ENCODE data around the gene DTHD1.

- TF ChIP-seq RXRA (IDR thresholded peaks at IDR 0.05) (no peak), CTCF (IDR thresholded peaks at IDR 0.05; ENCODE audit: low read depth, low read length, missing input control) (no peak), MAX (IDR thresholded peaks at IDR 0.05) (no peak)
Observed at GRCh38 chr4:36324808-36325207, 43.4 kb downstream of the DTHD1 start.

All from liver (tissue), 3 donors.